Psoas muscle (tissue), 8 donors: ENCODE measurements around the gene ANAPC2. TPM values are rescaled to one million over a fixed set of nuclear protein-coding genes. Genes with fewer than 3 reads are reported as not detected.

Experiments used
- ATAC-seq, 4 donors: fragments of 200-7000 bp; cut with Tn5 transposase; one replicate each; pipeline ENCODE4 v1.9.1; 2020; ENCODE audit warnings: moderate library complexity in 3 of 4, mild to moderate bottlenecking in 2 of 4
- DNase-seq, 2 donors: peaks; one replicate each; pipeline ENCODE4 v3.0.0-alpha.2; 2020
- H3K27ac ChIP-seq: fragments of 200-600 bp; one replicate; pipeline ENCODE4 v1.8.0; 2022
- H3K27me3 ChIP-seq, 3 donors: fragments of 200-600 bp in 1 of 3; one replicate each; pipeline versions ENCODE4 v1.6.1 to v1.8.0; 2013 to 2022; ENCODE audit warnings: low read length in 2 of 3, mild to moderate bottlenecking in 2 of 3, moderate library complexity in 1 of 3; ENCODE audit not compliant: insufficient read depth in 3 of 3
- H3K36me3 ChIP-seq, 2 donors: fragments of 200-600 bp in 1 of 2; one replicate each; pipeline versions ENCODE4 v1.6.1 to v1.8.0; 2013 to 2022; ENCODE audit warnings: low read depth in 1 of 2, mild to moderate bottlenecking in 1 of 2, moderate library complexity in 1 of 2; ENCODE audit not compliant: insufficient read depth in 1 of 2
- H3K4me1 ChIP-seq: fragments of 200-600 bp; one replicate; pipeline ENCODE4 v1.8.0; 2022
- H3K4me3 ChIP-seq: fragments of 200-600 bp; one replicate; pipeline ENCODE4 v1.8.0; 2022; ENCODE audit warnings: mild to moderate bottlenecking
- H3K9me3 ChIP-seq: fragments of 200-600 bp; one replicate; pipeline ENCODE4 v1.8.0; 2022
- WGBS, 3 donors: extraction: QIAGEN DNeasy Blood & Tissue Kit; methylation state at CpG; one replicate each; pipeline versions ENCODE4 v1.1.6 to v1.1.7; 2013; 5-methylcytosine and 5-hydroxymethylcytosine counted together
- intact Hi-C, 2 donors: fragments of 100-400 bp; cut with DNase I; formaldehyde crosslinking; loops; one replicate each; pipeline versions ENCODE4 v1.11.0 to v1.14.2; 2022
- polyA plus RNA-seq, 3 donors: library from polyadenylated mRNA; stranded (reverse); fragments of 200-250 nt; gene quantifications; one replicate each; pipeline ENCODE4 v1.2.3, GENCODE V29; 2013
- total RNA-seq, 4 donors: library from RNA; stranded (reverse); fragmentation: NEBNext Ultra II Directional in 2 of 4; extraction: Animal tissue kit (Norgen Biotek cat#: 25700) in 2 of 4; gene quantifications; one replicate each; pipeline versions ENCODE4 v1.2.1 to v1.2.4, GENCODE V29; 2021 to 2023
- TF ChIP-seq, protein P1 (sequence below): fragments of 200-600 bp; IDR thresholded peaks from one replicate; pipeline ENCODE4 v1.8.0; 2022; ENCODE audit warnings: antibody characterized with exemption
- donor health status: healthy with polysubstance abuse.
- donor health status: DM: no; HTN: no; CAD: no; lungs with moderate emphysema.
- donor health status: Bipolar disorder and iron deficiency.
- donor health status: healthy.
- donor health status: DM: yes; HTN: yes; CAD: no.
- donor health status: DM: no; HTN: no; CAD: no.
- donor health status: DM: no; HTN: no; CAD: no.
- donor health status: DM: yes; HTN: yes; CAD: no.

Gene ANAPC2
- total and polyA plus RNA-seq, 7 donors: 13.0 to 32.1 (median 22.6) TPM

DNA sequence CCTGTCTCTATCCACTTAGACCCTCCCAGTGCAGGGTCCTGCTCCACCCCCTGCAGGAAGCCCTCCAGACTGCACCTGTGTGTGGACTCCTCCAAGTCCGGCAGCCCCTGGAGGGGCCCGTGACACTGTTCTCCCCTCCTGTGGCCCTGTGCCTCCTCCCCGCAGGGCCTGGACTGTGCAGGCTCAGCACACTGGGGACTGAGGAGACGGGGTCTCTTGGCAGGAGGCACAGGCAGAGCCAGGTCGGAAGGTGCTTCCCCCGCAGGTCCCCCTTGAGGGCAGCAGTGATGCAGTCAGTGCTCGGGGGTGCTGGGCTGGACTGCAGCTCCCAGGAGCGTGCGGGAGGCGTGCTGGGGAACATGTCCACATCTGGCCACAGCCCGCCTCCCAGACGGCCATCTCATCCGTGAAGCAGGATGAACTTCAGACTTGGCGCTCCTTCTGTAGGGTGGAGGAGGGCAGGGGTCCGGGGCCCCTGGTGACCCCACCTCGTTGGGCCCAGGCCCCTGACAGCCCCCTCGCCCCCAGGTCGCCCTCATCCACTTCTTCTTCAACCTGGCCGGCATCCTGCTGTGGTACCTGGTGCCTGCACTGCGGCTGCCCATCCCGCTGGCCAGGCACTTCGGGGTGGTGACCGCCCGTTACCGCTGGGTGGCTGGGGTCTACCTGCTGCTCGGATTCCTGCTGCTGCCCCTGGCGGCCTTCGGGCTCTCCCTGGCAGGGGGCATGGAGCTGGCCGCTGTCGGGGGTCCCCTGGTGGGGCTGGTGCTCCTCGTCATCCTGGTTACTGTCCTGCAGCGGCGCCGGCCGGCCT lies 47.3 kb upstream of the ANAPC2 start:
- peaks cover 37% of the 10 kb centered on the region for H3K4me1 ChIP-seq
- peaks cover 0 to 15% (median 0%) of the 10 kb centered on the region in 3 donors for H3K27me3 ChIP-seq
- no peaks in the 10 kb centered on the region for H3K9me3 ChIP-seq
- H3K36me3 ChIP-seq: no peaks in the 10 kb centered on the region
- H3K4me3 ChIP-seq: peak overlapping the region; percentile 59
- ATAC-seq: no peak
- 63 to 71% (median 66%) methylated on average over 26 to 35 of the region's 35 CpGs for WGBS, 3 donors
- TF ChIP-seq, protein P1, sequence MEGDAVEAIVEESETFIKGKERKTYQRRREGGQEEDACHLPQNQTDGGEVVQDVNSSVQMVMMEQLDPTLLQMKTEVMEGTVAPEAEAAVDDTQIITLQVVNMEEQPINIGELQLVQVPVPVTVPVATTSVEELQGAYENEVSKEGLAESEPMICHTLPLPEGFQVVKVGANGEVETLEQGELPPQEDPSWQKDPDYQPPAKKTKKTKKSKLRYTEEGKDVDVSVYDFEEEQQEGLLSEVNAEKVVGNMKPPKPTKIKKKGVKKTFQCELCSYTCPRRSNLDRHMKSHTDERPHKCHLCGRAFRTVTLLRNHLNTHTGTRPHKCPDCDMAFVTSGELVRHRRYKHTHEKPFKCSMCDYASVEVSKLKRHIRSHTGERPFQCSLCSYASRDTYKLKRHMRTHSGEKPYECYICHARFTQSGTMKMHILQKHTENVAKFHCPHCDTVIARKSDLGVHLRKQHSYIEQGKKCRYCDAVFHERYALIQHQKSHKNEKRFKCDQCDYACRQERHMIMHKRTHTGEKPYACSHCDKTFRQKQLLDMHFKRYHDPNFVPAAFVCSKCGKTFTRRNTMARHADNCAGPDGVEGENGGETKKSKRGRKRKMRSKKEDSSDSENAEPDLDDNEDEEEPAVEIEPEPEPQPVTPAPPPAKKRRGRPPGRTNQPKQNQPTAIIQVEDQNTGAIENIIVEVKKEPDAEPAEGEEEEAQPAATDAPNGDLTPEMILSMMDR: no peak
- no peak overlapping the region for H3K27ac ChIP-seq
- intact Hi-C loops: no loop called here
- no peak for DNase-seq

DNA sequence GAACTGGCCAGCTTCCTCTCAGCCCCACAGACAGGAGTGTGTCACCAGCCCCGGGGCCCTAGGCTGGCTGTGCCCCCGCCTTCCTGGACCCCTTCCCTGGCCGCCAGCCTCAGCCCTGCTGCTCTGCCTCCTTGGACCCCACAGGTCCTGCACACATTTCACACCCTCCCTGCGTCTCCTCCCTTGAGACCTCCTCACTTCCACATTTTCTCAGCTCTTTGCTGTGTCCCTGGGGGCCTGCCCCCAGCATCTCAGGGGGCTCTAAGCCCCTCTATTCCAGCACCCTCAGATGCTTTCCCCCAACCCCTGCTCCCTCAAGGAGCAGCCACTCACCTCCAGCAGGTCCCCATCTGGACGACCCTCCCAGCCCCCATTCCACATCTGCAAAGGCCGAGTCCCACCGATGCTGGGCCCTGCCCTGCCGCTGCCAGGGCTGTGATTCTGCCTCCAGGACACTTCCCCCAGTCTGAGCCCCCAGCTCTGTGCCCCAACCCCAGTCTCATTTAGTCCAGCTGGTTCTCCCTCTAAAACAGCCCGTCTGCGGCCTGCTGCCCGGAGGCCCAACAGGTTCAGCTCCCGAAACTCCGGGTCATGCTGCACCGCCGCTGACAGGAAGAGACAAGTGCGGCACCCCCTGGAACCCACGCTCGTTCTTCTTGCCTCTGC lies 46.5 kb upstream of the ANAPC2 start:
- no peak for DNase-seq
- no peak overlapping the region for H3K27ac ChIP-seq
- H3K9me3 ChIP-seq: no peaks in the 10 kb centered on the region
- 67 to 84% (median 74%) methylated on average over 16 to 18 of the region's 18 CpGs for WGBS, 3 donors
- peaks cover 0 to 15% (median 6%) of the 10 kb centered on the region in 3 donors for H3K27me3 ChIP-seq
- intact Hi-C loops: no loop called here
- no peak overlapping the region for H3K4me3 ChIP-seq
- no peak for ATAC-seq
- TF ChIP-seq, protein P1: no peak
- no peaks in the 10 kb centered on the region for H3K36me3 ChIP-seq
- peaks cover 37% of the 10 kb centered on the region for H3K4me1 ChIP-seq

DNA sequence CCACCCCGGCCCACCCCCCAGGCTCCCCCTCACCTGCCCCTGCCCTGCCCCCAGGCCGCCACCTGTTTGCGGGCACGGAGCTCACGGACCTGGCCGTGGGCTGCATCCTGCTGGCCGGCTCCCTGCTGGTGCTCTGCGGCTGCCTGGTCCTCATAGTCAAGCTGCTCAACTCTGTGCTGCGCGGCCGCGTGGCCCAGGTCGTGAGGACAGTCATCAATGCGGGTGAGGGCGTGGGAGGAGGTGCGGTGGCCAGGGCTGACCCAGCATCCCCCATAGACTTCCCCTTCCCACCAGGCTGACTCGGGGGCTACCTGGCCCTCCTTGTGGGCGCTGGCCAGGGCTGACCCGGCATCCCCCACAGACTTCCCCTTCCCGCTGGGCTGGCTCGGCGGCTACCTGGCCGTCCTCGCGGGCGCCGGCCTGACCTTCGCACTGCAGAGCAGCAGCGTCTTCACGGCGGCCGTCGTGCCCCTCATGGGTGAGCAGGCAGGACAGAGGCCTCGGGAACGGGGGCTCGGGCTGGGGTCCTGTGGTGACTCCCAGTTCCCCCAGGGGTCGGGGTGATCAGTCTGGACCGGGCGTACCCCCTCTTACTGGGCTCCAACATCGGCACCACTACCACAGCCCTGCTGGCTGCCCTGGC lies 45.8 kb upstream of the ANAPC2 start:
- no peak overlapping the region for H3K4me3 ChIP-seq
- H3K27me3 ChIP-seq: peaks cover 0 to 15% (median 13%) of the 10 kb centered on the region in 3 donors
- 51 to 74% (median 64%) methylated on average over 27 to 40 of the region's 40 CpGs for WGBS, 3 donors
- peaks cover 30% of the 10 kb centered on the region for H3K4me1 ChIP-seq
- no peak overlapping the region for H3K27ac ChIP-seq
- intact Hi-C loops: no loop called here
- no peak for ATAC-seq
- TF ChIP-seq, protein P1: no peak
- DNase-seq: no peak
- H3K36me3 ChIP-seq: no peaks in the 10 kb centered on the region
- no peaks in the 10 kb centered on the region for H3K9me3 ChIP-seq

DNA sequence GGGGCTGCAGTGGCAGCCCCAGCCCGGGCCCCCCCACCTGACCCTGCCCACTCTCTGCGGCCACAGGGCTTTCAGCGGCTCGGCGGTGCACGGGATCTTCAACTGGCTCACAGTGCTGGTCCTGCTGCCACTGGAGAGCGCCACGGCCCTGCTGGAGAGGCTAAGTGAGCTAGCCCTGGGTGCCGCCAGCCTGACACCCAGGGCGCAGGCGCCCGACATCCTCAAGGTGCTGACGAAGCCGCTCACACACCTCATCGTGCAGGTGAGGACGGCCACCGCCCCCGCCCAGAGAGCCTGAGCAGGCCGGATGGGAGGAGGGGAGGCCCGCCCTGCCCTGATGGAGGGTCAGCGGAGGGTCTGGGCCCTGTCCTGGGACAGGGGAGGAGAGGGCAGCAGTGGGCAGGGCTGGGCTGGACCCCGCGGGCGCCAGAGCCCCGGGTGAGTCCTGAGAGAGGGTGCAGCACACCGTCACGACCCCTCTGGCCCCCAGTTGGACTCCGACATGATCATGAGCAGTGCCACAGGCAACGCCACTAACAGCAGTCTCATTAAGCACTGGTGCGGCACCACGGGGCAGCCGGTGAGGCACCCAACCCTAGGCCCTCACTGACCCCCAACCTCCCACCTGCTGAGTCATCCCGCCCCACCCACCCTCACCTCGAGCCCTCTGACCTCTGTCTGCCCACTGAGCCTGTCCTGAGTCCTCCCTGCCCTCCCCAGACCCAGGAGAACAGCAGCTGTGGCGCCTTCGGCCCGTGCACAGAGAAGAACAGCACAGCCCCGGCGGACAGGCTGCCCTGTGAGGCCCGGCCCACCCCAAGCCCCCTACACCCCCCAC lies 45.0 kb upstream of the ANAPC2 start:
- Histone ChIP-seq H3K4me1 (peaks cover 23% of the 10 kb centered on the region), H3K27ac (no peak overlapping the region), H3K27me3 (peaks cover 0 to 20% (median 15%) of the 10 kb centered on the region in 3 donors), H3K36me3 (no peaks in the 10 kb centered on the region), H3K9me3 (no peaks in the 10 kb centered on the region), H3K4me3 (no peak overlapping the region)
- intact Hi-C loops: no loop called here
- ATAC-seq: no peak
- TF ChIP-seq, protein P1: no peak
- DNase-seq: no peak
- 73 to 83% (median 74%) methylated on average over 23 to 40 of the region's 40 CpGs for WGBS, 3 donors
